HG03103 (cell line): ENCODE measurements around the gene CTNNA1.

Experiments
- ATAC-seq: cut with Tn5 transposase; IDR thresholded peaks from one replicate; pipeline ENCODE4 v1.9.1; 2021; ENCODE audit warnings: low read depth; ENCODE audit not compliant: unreplicated experiment

The CTNNA1 gene

GRCh38 chr5:138843316-138844124 is 90.3 kb downstream of the CTNNA1 start:
- ATAC-seq = no peak

- ATAC-seq = no peak
Observed at GRCh38 chr5:138844125-138844461, 90.9 kb downstream of the CTNNA1 start.

GRCh38 chr5:138844812-138845513 is 91.7 kb downstream of the CTNNA1 start:
- no peak for ATAC-seq

GRCh38 chr5:138849439-138849838 is 96.2 kb downstream of the CTNNA1 start:
- ATAC-seq = no peak

GRCh38 chr5:138849882-138850281 is 96.7 kb downstream of the CTNNA1 start:
- ATAC-seq = no peak

- no peak for ATAC-seq
Observed at GRCh38 chr5:138850865-138851435, 97.7 kb downstream of the CTNNA1 start.

GRCh38 chr5:138853132-138853531 is 99.9 kb downstream of the CTNNA1 start:
- ATAC-seq = no peak

- ATAC-seq = no peak
Observed at GRCh38 chr5:138867011-138867410, 113.8 kb downstream of the CTNNA1 start.

- no peak for ATAC-seq
Observed at GRCh38 chr5:138869038-138869437, 115.8 kb downstream of the CTNNA1 start.

GRCh38 chr5:138869763-138870500 is 116.7 kb downstream of the CTNNA1 start:
- no peak for ATAC-seq

GRCh38 chr5:138870611-138871010 is 117.4 kb downstream of the CTNNA1 start:
- ATAC-seq = no peak

- no peak for ATAC-seq
Observed at GRCh38 chr5:138872841-138873465, 119.7 kb downstream of the CTNNA1 start.

GRCh38 chr5:138873466-138874221 is 120.4 kb downstream of the CTNNA1 start:
- ATAC-seq = no peak

GRCh38 chr5:138874241-138874640 is 121.0 kb downstream of the CTNNA1 start:
- ATAC-seq = no peak

- no peak for ATAC-seq
Observed at GRCh38 chr5:138874771-138875551, 121.7 kb downstream of the CTNNA1 start, which contains the start of gene LRRTM2. Gene LRRTM2, minus strand, starts transcription at chr5:138875335. Its CDS starts 424 bp downstream, at chr5:138874911.

GRCh38 chr5:138875552-138875875 is 122.3 kb downstream of the CTNNA1 start:
- no peak for ATAC-seq

GRCh38 chr5:138875946-138876345 is 122.7 kb downstream of the CTNNA1 start:
- no peak for ATAC-seq

- no peak for ATAC-seq
Observed at GRCh38 chr5:138876811-138877210, 123.6 kb downstream of the CTNNA1 start.
